DND-41 (cell line): Measurements from ENCODE around the gene NFE2L2.

Experiments used
- ATAC-seq: fragments of 200-7000 bp; cut with Tn5 transposase; 3 replicates; pipeline ENCODE4 v1.9.1; 2021; ENCODE audit warnings: low read depth; ENCODE audit not compliant: insufficient read depth
- DNase-seq: peaks from one replicate; pipeline ENCODE4 v3.0.0-alpha.2; 2020
- H2AFZ ChIP-seq: 2 replicates; pipeline ENCODE4 v1.6.0; 2012; ENCODE audit warnings: low read depth, low read length
- H3K27ac ChIP-seq: 2 replicates; pipeline ENCODE4 v1.5.1; 2012; ENCODE audit warnings: low read length, inconsistent platforms
- H3K27me3 ChIP-seq: fragments of 200-600 bp; sonication (generic); 2 replicates; pipeline ENCODE4 v1.6.0; 2012; ENCODE audit warnings: low read length, mild to moderate bottlenecking, inconsistent platforms; ENCODE audit not compliant: insufficient read depth, poor library complexity
- H3K36me3 ChIP-seq: 2 replicates; pipeline ENCODE4 v1.5.1; 2012; ENCODE audit warnings: low read length, inconsistent platforms; ENCODE audit not compliant: insufficient read depth
- H3K4me1 ChIP-seq: 2 replicates; pipeline ENCODE4 v1.5.1; 2012; ENCODE audit warnings: mild to moderate bottlenecking, low read length; ENCODE audit not compliant: insufficient read depth
- H3K4me2 ChIP-seq: 2 replicates; pipeline ENCODE4 v1.6.0; 2012; ENCODE audit warnings: mild to moderate bottlenecking, moderate library complexity, low read length, inconsistent platforms; ENCODE audit not compliant: insufficient read depth
- H3K4me3 ChIP-seq, 2 experiments: fragments of 200-600 bp in 1 of 2; shearing (Covaris generic) in 1 of 2; 2 replicates each; pipeline ENCODE4 v1.5.1; 2012 to 2016; ENCODE audit warnings: inconsistent platforms in 2 of 2, low read length in 2 of 2, mild to moderate bottlenecking in 2 of 2, low read depth in 1 of 2, moderate library complexity in 1 of 2
- H3K79me2 ChIP-seq: 2 replicates; pipeline ENCODE4 v1.6.0; 2012; ENCODE audit warnings: low read length, inconsistent platforms; ENCODE audit not compliant: insufficient read depth
- H3K9ac ChIP-seq: 2 replicates; pipeline ENCODE4 v1.6.0; 2012; ENCODE audit warnings: low read depth, mild to moderate bottlenecking, inconsistent platforms, low read length, moderate library complexity
- H3K9me3 ChIP-seq: 2 replicates; pipeline ENCODE4 v1.5.1; 2012; ENCODE audit warnings: low read length, moderate library complexity, mild to moderate bottlenecking, inconsistent platforms; ENCODE audit not compliant: insufficient read depth, severe bottlenecking
- H4K20me1 ChIP-seq: 2 replicates; pipeline ENCODE4 v1.6.0; 2012; ENCODE audit warnings: low read length; ENCODE audit not compliant: insufficient read depth
- CTCF ChIP-seq: IDR thresholded peaks from 2 replicates; pipeline ENCODE4 v1.5.1; 2012; ENCODE audit warnings: borderline replicate concordance, low read length, moderate library complexity, mild to moderate bottlenecking; ENCODE audit not compliant: poor library complexity, severe bottlenecking; ENCODE audit errors: extremely low read depth
- EZH2 ChIP-seq: IDR thresholded peaks from 3 replicates; pipeline ENCODE4 v1.6.1; 2012; ENCODE audit warnings: borderline replicate concordance, low read depth, mild to moderate bottlenecking, moderate library complexity, low read length, inconsistent platforms; ENCODE audit not compliant: severe bottlenecking

NFE2L2 gene

GRCh38 chr2:177243476-177243875 lies 21.1 kb downstream of the NFE2L2 start:
- H3K36me3 ChIP-seq, result peaks cover 17% of the 10 kb centered on the region
- 0 out of 2 replicates have a peak overlapping the region, but pooled peaks have one; percentile 10 for H3K4me2 ChIP-seq
- no peaks in the 10 kb centered on the region for H3K27me3 ChIP-seq
- H4K20me1 ChIP-seq, result peaks cover 84% of the 10 kb centered on the region
- H3K79me2 ChIP-seq, result peaks cover 99% of the 10 kb centered on the region
- no peak overlapping the region for H3K9ac ChIP-seq
- no peak overlapping the region; the same call in 1 of the 2 replicates for H3K27ac ChIP-seq
- H3K9me3 ChIP-seq, result no peaks in the 10 kb centered on the region
- TF ChIP-seq EZH2, result no peak
- no peak for TF ChIP-seq CTCF
- no peak overlapping the region for H3K4me3 ChIP-seq
- no peak for DNase-seq
- ATAC-seq, result no peak
- peaks cover 40% of the 10 kb centered on the region for H3K4me1 ChIP-seq
- H2AFZ ChIP-seq, result no peak overlapping the region

GRCh38 chr2:177243073-177243472 lies 21.5 kb downstream of the NFE2L2 start:
- TF ChIP-seq EZH2, result no peak
- no peak for TF ChIP-seq CTCF
- Histone ChIP-seq H3K4me1 (peaks cover 40% of the 10 kb centered on the region), H3K9ac (no peak overlapping the region), H4K20me1 (peaks cover 84% of the 10 kb centered on the region), H2AFZ (no peak overlapping the region), H3K4me3 (no peak overlapping the region), H3K27me3 (no peaks in the 10 kb centered on the region), H3K36me3 (peaks cover 16% of the 10 kb centered on the region), H3K79me2 (peaks cover 99% of the 10 kb centered on the region), H3K27ac (peak overlapping the region; percentile 18; the same call in 1 of the 2 replicates), H3K4me2 (0 out of 2 replicates have a peak overlapping the region, but pooled peaks have one; percentile 10), H3K9me3 (no peaks in the 10 kb centered on the region)
- DNase-seq (no peak), ATAC-seq (no peak)

- Histone ChIP-seq H3K4me2 (no peak overlapping the region), H3K79me2 (peaks cover 99% of the 10 kb centered on the region), H3K9me3 (no peaks in the 10 kb centered on the region), H3K27me3 (no peaks in the 10 kb centered on the region), H3K36me3 (peaks cover 16% of the 10 kb centered on the region), H3K4me3 (no peak overlapping the region), H3K27ac (peak overlapping the region; percentile 18; the same call in 1 of the 2 replicates), H4K20me1 (peaks cover 83% of the 10 kb centered on the region), H2AFZ (no peak overlapping the region), H3K4me1 (peaks cover 40% of the 10 kb centered on the region), H3K9ac (no peak overlapping the region)
- no peak for TF ChIP-seq EZH2
- TF ChIP-seq CTCF, result no peak
- ATAC-seq (no peak), DNase-seq (no peak)
Measured at GRCh38 chr2:177242121-177242987, 22.2 kb downstream of the NFE2L2 start.
